H1 (cell line): ENCODE measurements around the gene MLH3. TPM values are rescaled to one million over a fixed set of nuclear protein-coding genes. Genes with fewer than 3 reads are reported as not detected.

Experiments used
- CTCF ChIA-PET: fragments of 300-600 bp; sonication (Branson Sonifier 250); formaldehyde crosslinking; loops from one replicate; lab custom pipeline; 2021; ENCODE audit not compliant: partially characterized antibody; lab: Charles Lee
- POLR2A ChIA-PET: fragments of 300-600 bp; sonication (Branson Sonifier 250); formaldehyde crosslinking; loops from one replicate; lab custom pipeline; 2021; ENCODE audit warnings: inconsistent platforms; ENCODE audit not compliant: partially characterized antibody; lab: Charles Lee
- DNase-seq, 2 experiments: peaks; one replicate each; pipeline versions ENCODE4 v3.0.0 to v3.0.0-alpha.2; 2010 to 2022; ENCODE audit warnings: low spot score in 2 of 2, low read depth in 1 of 2, mixed read lengths in 1 of 2
- FAIRE-seq: peaks from 2 replicates; lab custom pipeline; 2011; peaks lifted over from hg19 to GRCh38; lab: Jason Lieb, UNC
- H2AFZ ChIP-seq: 2 replicates; pipeline ENCODE4 v1.8.1; 2012; ENCODE audit warnings: low read length, inconsistent platforms
- H2AK5ac ChIP-seq: 2 replicates; pipeline ENCODE4 v1.6.1; 2013; ENCODE audit warnings: low read depth, low read length
- H2BK120ac ChIP-seq: replicated peaks from 2 replicates; pipeline ENCODE3; 2013; ENCODE audit warnings: low read depth, low read length, inconsistent platforms
- H2BK12ac ChIP-seq: 2 replicates; pipeline ENCODE4 v1.6.1; 2013; ENCODE audit warnings: low read depth, low read length
- H2BK15ac ChIP-seq: 2 replicates; pipeline ENCODE4 v1.6.1; 2013; ENCODE audit warnings: low read length
- H2BK20ac ChIP-seq: 2 replicates; pipeline ENCODE4 v1.6.1; 2013; ENCODE audit warnings: low read length
- H2BK5ac ChIP-seq: 2 replicates; pipeline ENCODE4 v1.6.1; 2013; ENCODE audit warnings: low read depth, low read length
- H3K14ac ChIP-seq: 2 replicates; pipeline ENCODE4 v1.6.1; 2013; ENCODE audit warnings: inconsistent platforms; ENCODE audit not compliant: insufficient read length
- H3K18ac ChIP-seq: 2 replicates; pipeline ENCODE4 v1.6.1; 2013; ENCODE audit warnings: low read length; ENCODE audit errors: extremely low read depth
- H3K23ac ChIP-seq: 2 replicates; pipeline ENCODE4 v1.6.1; 2013; ENCODE audit warnings: inconsistent platforms; ENCODE audit not compliant: insufficient read length
- H3K23me2 ChIP-seq: 2 replicates; pipeline ENCODE4 v1.6.1; 2013; ENCODE audit warnings: low read depth, low read length
- H3K27ac ChIP-seq: 2 replicates; pipeline ENCODE4 v1.6.1; 2011; ENCODE audit warnings: low read depth, low read length, inconsistent platforms
- H3K27me3 ChIP-seq, 4 experiments: replicated peaks in 1 of 4; 1 replicate in 1 of 4; 2 replicates in 3 of 4; pipeline versions ENCODE4 v1.6.1 to v1.8.1; 2011 to 2013; ENCODE audit warnings: low read length in 3 of 4, mild to moderate bottlenecking in 3 of 4, inconsistent platforms in 2 of 4, mixed read lengths in 2 of 4, moderate library complexity in 1 of 4; ENCODE audit not compliant: control insufficient read depth in 3 of 4, insufficient read depth in 3 of 4; ENCODE audit errors: extremely low read depth in 1 of 4
- H3K36me3 ChIP-seq, 4 experiments: 2 replicates each; pipeline versions ENCODE4 v1.6.1 to v1.8.1; 2011 to 2013; ENCODE audit warnings: mild to moderate bottlenecking in 4 of 4, low read length in 3 of 4, moderate library complexity in 2 of 4, control low read depth in 1 of 4, inconsistent platforms in 1 of 4; ENCODE audit not compliant: insufficient read depth in 4 of 4, control insufficient read depth in 2 of 4
- H3K4ac ChIP-seq: replicated peaks from 2 replicates; pipeline ENCODE3; 2013; ENCODE audit warnings: low read length, low read depth, mixed read lengths, inconsistent platforms; ENCODE audit not compliant: insufficient read length
- H3K4me1 ChIP-seq, 4 experiments: replicated peaks in 1 of 4; 1 replicate in 1 of 4; 2 replicates in 3 of 4; pipeline versions ENCODE4 v1.6.1 to v1.8.1; 2011 to 2013; ENCODE audit warnings: low read length in 3 of 4, inconsistent platforms in 2 of 4, mixed read lengths in 1 of 4; ENCODE audit not compliant: insufficient read depth in 4 of 4, control insufficient read depth in 3 of 4
- H3K4me2 ChIP-seq, 2 experiments: 2 replicates each; pipeline versions ENCODE4 v1.6.1 to v1.8.1; 2011 to 2013; ENCODE audit warnings: low read depth in 2 of 2, low read length in 2 of 2, control low read depth in 1 of 2, inconsistent platforms in 1 of 2, mild to moderate bottlenecking in 1 of 2; ENCODE audit not compliant: insufficient read depth in 1 of 2
- H3K4me3 ChIP-seq, 4 experiments: fragments of 200-600, 300-600 bp in 1 of 4; sonication (generic), shearing (Covaris generic), sonication (Bioruptor Twin) in 1 of 4; 2 replicates each; pipeline versions ENCODE4 v1.5.1 to v1.8.1; 2011 to 2016; ENCODE audit warnings: low read length in 4 of 4, low read depth in 3 of 4, control low read depth in 2 of 4, inconsistent platforms in 2 of 4, mild to moderate bottlenecking in 2 of 4, mixed read lengths in 1 of 4, moderate library complexity in 1 of 4; ENCODE audit not compliant: insufficient read depth in 2 of 4; ENCODE audit errors: extremely low read depth in 1 of 4
- H3K56ac ChIP-seq: replicated peaks from 2 replicates; pipeline ENCODE3; 2013; ENCODE audit warnings: low read depth, mild to moderate bottlenecking, mixed read lengths, low read length, inconsistent platforms; ENCODE audit not compliant: insufficient read length
- H3K79me1 ChIP-seq: 2 replicates; pipeline ENCODE4 v1.6.1; 2013; ENCODE audit warnings: low read depth, low read length, control low read depth
- H3K79me2 ChIP-seq, 2 experiments: 2 replicates each; pipeline versions ENCODE4 v1.6.1 to v1.8.1; 2012 to 2013; ENCODE audit warnings: low read length in 2 of 2, mild to moderate bottlenecking in 2 of 2, inconsistent platforms in 1 of 2; ENCODE audit not compliant: insufficient read depth in 2 of 2, control insufficient read depth in 1 of 2
- H3K9ac ChIP-seq, 4 experiments: replicated peaks in 1 of 4; 1 replicate in 1 of 4; 2 replicates in 3 of 4; pipeline versions ENCODE4 v1.6.1 to v1.8.1; 2011 to 2013; ENCODE audit warnings: low read depth in 3 of 4, low read length in 3 of 4, control low read depth in 2 of 4, mild to moderate bottlenecking in 2 of 4, moderate library complexity in 2 of 4, inconsistent platforms in 1 of 4; ENCODE audit errors: extremely low read depth in 1 of 4
- H3K9me3 ChIP-seq, 2 experiments: 2 replicates each; pipeline versions ENCODE4 v1.6.1 to v1.8.1; 2012 to 2013; ENCODE audit warnings: mild to moderate bottlenecking in 2 of 2, moderate library complexity in 2 of 2, control low read depth in 1 of 2, inconsistent platforms in 1 of 2, low read depth in 1 of 2, low read length in 1 of 2, mixed read lengths in 1 of 2; ENCODE audit not compliant: insufficient read depth in 2 of 2
- H4K20me1 ChIP-seq, 2 experiments: replicated peaks in 1 of 2; 2 replicates each; pipeline versions ENCODE3 to v1.8.1; 2011 to 2013; ENCODE audit warnings: inconsistent platforms in 2 of 2, low read length in 2 of 2, mild to moderate bottlenecking in 1 of 2; ENCODE audit not compliant: insufficient read depth in 2 of 2, control insufficient read depth in 1 of 2
- H4K5ac ChIP-seq: 2 replicates; pipeline ENCODE4 v1.6.1; 2013; ENCODE audit warnings: low read length, low read depth, mixed read lengths, inconsistent platforms; ENCODE audit not compliant: insufficient read length
- H4K8ac ChIP-seq: 2 replicates; pipeline ENCODE4 v1.8.0; 2013; ENCODE audit warnings: mild to moderate bottlenecking, moderate library complexity, low read length, inconsistent platforms; ENCODE audit not compliant: insufficient read depth; ENCODE audit errors: extremely low read depth
- H4K91ac ChIP-seq: replicated peaks from 2 replicates; pipeline ENCODE3; 2013; ENCODE audit warnings: low read length, mixed read lengths, inconsistent platforms; ENCODE audit not compliant: insufficient read length
- BACH1 ChIP-seq: IDR thresholded peaks from 2 replicates; pipeline ENCODE4 v1.6.1; 2012; ENCODE audit warnings: low read length, improper control_type of control experiment
- GTF2F1 ChIP-seq: IDR thresholded peaks from 2 replicates; pipeline ENCODE4 v1.6.1; 2012; ENCODE audit warnings: low read depth, low read length, improper control_type of control experiment, borderline replicate concordance
- PHF8 ChIP-seq: fragments of 200-600 bp; sonication (generic); conservative IDR thresholded peaks from 2 replicates; pipeline ENCODE4 v1.7.1; 2012; ENCODE audit warnings: low read depth, mild to moderate bottlenecking, inconsistent platforms, low read length, moderate library complexity
- SP4 ChIP-seq: IDR thresholded peaks from 2 replicates; pipeline ENCODE4 v1.6.1; 2012; ENCODE audit warnings: low read length, inconsistent platforms
- TAF7 ChIP-seq: optimal IDR thresholded peaks from 2 replicates; pipeline ENCODE3; 2011; ENCODE audit warnings: low read depth, mild to moderate bottlenecking, inconsistent platforms, low read length, moderate library complexity, borderline replicate concordance
- WGBS, 2 experiments: shearing (Covaris generic) in 1 of 2; methylation state at CpG; one replicate each; pipeline versions ENCODE4 v1.1.6 to v1.1.7; 2013 to 2015; ENCODE audit warnings: low lambda C conversion rate in 2 of 2, mixed read lengths in 2 of 2, inconsistent platforms in 1 of 2, low coverage in 1 of 2, missing lambda C conversion rate in 1 of 2; ENCODE audit not compliant: insufficient replicate concordance in 2 of 2, insufficient coverage in 1 of 2, insufficient read length in 1 of 2; ENCODE audit errors: extremely low coverage in 1 of 2, missing lambda C conversion rate in 1 of 2; 5-methylcytosine and 5-hydroxymethylcytosine counted together
- polyA plus RNA-seq, 7 experiments: library from polyadenylated mRNA; depleted of rRNA in 3 of 7; stranded (reverse) in 5 of 7; unstranded in 2 of 7; fragments of >200 nt in 5 of 7; fragments of 200-250 nt in 2 of 7; gene quantifications; 1 replicate in 5 of 7; 2 replicates in 1 of 7; 4 replicates in 1 of 7; pipeline versions ENCODE4 v1.2.1 to v1.2.3, GENCODE V29; 2011 to 2013; ENCODE audit warnings: missing spikeins in 2 of 7, mixed read lengths in 2 of 7
- total RNA-seq: library from RNA; stranded (reverse); fragmentation: NEBNext Ultra II Directional; extraction: Animal tissue kit (Norgen Biotek cat#: 25700); gene quantifications from 2 replicates; pipeline ENCODE4 v1.2.1, GENCODE V29; 2021

The MLH3 gene
- total and polyA plus RNA-seq, 2 of the 8 experiments (the other 6 are each of a cell fraction or from before 2014, with no cell fraction given) = 9.3 to 20.1 TPM

DNA sequence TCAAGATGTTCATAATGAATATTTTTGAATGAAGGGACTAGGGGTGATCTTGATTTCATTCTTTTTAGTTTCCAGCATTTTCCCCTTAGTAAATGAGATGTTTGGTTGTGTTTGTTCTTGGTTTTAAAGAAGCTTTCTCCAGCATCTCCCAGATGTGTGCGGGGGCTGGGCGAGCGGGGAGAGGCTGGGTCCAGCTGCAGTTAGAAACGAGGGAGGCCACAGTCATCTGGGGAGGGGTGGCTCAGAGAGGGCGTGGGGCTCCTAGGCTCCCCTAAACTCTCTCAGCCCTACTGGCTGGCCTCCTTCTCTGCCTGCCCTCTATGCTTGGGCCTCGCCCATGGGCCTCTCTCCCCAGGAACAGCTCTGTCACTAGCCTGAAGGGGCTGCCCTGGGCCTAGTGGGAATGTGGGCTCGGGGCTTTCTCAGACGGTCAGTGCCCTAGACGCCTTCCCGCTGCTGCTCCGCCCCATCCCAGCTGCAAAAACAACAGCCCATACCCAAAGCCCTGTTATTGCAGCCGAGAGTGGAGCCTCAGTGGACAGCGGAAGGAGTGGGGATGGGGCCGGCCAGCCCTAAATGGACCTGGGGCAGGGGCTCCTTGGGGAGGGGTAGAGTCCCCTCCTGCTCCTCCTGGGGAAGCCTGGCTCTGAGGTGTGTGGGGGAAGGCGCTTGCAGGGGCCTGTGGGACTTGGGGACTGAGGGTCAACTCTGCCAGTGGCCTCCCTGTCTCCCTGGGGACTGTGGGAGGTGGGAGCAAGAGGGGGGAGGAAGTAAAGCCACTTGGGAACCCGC, 66.8 kb downstream of the MLH3 start:
- no peak for DNase-seq

More for the DNA sequence above, 66.8 kb downstream of the MLH3 start:
- WGBS, 2 experiments = 92% methylated on average over 14 of the region's 16 CpGs; no CpG with 5 or more reads in 1 of the 2 experiments
- FAIRE-seq = no peak
- no peaks in the 10 kb centered on the region for H3K23me2 ChIP-seq
- no peak overlapping the region for H2BK120ac ChIP-seq
- no peak overlapping the region for H2BK20ac ChIP-seq
- H3K4me3 ChIP-seq = no peak overlapping the region
- H3K79me1 ChIP-seq = no peaks in the 10 kb centered on the region
- H4K20me1 ChIP-seq = no peaks in the 10 kb centered on the region
- H3K4ac ChIP-seq = no peak overlapping the region
- H3K56ac ChIP-seq = no peak overlapping the region
- H4K8ac ChIP-seq = 0 out of 2 replicates have a peak overlapping the region, but pooled peaks have one; percentile 87
- ChIA-PET POLR2A (no interaction called here), CTCF (interaction anchor here (0.6 to 2.1 kb wide), 13 partner anchors 8 to 311 kb away, joined by 3 to 9 read pairs (median 3); no protein-coding TSS in a partner anchor)
- H3K23ac ChIP-seq = no peak overlapping the region
- H3K14ac ChIP-seq = no peak overlapping the region
- H2AK5ac ChIP-seq = no peak overlapping the region
- H3K4me1 ChIP-seq = peaks cover 2 to 24% (median 20%) of the 10 kb centered on the region in 4 experiments
- no peak overlapping the region for H4K5ac ChIP-seq
- TF ChIP-seq PHF8 = no peak
- no peak for TF ChIP-seq BACH1
- TF ChIP-seq SP4 = no peak
- TF ChIP-seq GTF2F1 = no peak
- no peak for TF ChIP-seq TAF7
- H3K18ac ChIP-seq = no peak overlapping the region
- H3K36me3 ChIP-seq = no peaks in the 10 kb centered on the region
- H3K79me2 ChIP-seq = no peaks in the 10 kb centered on the region
- H2BK12ac ChIP-seq = no peak overlapping the region
- no peak overlapping the region for H2BK5ac ChIP-seq
- no peak overlapping the region for H3K27ac ChIP-seq
- 0 out of 2 replicates have a peak overlapping the region, but pooled peaks have one; percentile 11 for H2AFZ ChIP-seq
- H2BK15ac ChIP-seq = no peak overlapping the region
- H3K4me2 ChIP-seq = no peak overlapping the region
- H3K27me3 ChIP-seq = peaks cover 0 to 2% (median 0%) of the 10 kb centered on the region in 4 experiments; a peak in 1 of 7 replicates
- H3K9me3 ChIP-seq = no peaks in the 10 kb centered on the region
- no peak overlapping the region for H3K9ac ChIP-seq
- peak overlapping the region; percentile 19 for H4K91ac ChIP-seq
